SU-DHL-6 (cell line): ENCODE measurements around the gene PSMC5.
A peak's percentile ranks its signal among the peaks of the same experiment; 100 is the strongest.

ENCODE experiments used
- H2AFZ ChIP-seq: fragments of 200-600 bp; sonication (generic); 2 replicates; pipeline ENCODE4 v1.6.1; 2014; ENCODE audit warnings: low read depth, mild to moderate bottlenecking, moderate library complexity, mixed read lengths, antibody characterized with exemption, low read length; ENCODE audit not compliant: severe bottlenecking
- H3F3A ChIP-seq: fragments of 200-600 bp; shearing (Covaris generic); 2 replicates; pipeline ENCODE4 v1.6.0; 2016; ENCODE audit warnings: antibody characterized with exemption, mild to moderate bottlenecking; ENCODE audit not compliant: insufficient read depth
- H3K27ac ChIP-seq: fragments of 200-600 bp; sonication (generic); 2 replicates; pipeline ENCODE4 v1.5.1; 2016; ENCODE audit warnings: low read depth, mild to moderate bottlenecking, low read length, moderate library complexity, mixed read lengths
- H3K27me3 ChIP-seq: fragments of 200-600 bp; sonication (generic), shearing (Covaris generic); 2 replicates; pipeline ENCODE4 v1.6.0; 2014; ENCODE audit warnings: mild to moderate bottlenecking, low read length
- H3K36me3 ChIP-seq: fragments of 200-600 bp; sonication (generic); 2 replicates; pipeline ENCODE4 v1.6.1; 2014; ENCODE audit warnings: mild to moderate bottlenecking, low read length, mixed read lengths
- H3K4me2 ChIP-seq: fragments of 300-600, 200-600 bp; shearing (Covaris generic), sonication (generic); 2 replicates; pipeline ENCODE4 v1.6.0; 2014; ENCODE audit warnings: low read length, low read depth, mild to moderate bottlenecking; ENCODE audit not compliant: poor library complexity, severe bottlenecking
- H3K4me3 ChIP-seq: fragments of 200-600 bp; sonication (generic); 2 replicates; pipeline ENCODE4 v1.5.1; 2014; ENCODE audit warnings: antibody characterized with exemption, low read length, mild to moderate bottlenecking, mixed read lengths; ENCODE audit not compliant: insufficient read depth, poor library complexity, severe bottlenecking
- H3K79me2 ChIP-seq: fragments of 200-600 bp; sonication (generic); 2 replicates; pipeline ENCODE4 v1.6.1; 2014; ENCODE audit warnings: mild to moderate bottlenecking, low read length, moderate library complexity; ENCODE audit not compliant: insufficient read depth
- H3K9ac ChIP-seq: fragments of 200-600 bp; sonication (generic); 2 replicates; pipeline ENCODE4 v1.7.0; 2014; ENCODE audit warnings: mild to moderate bottlenecking, low read length
- H3K9me2 ChIP-seq: fragments of 200-600 bp; sonication (generic); replicated peaks from 2 replicates; pipeline ENCODE4 v1.6.1; 2014; ENCODE audit warnings: low read length; ENCODE audit not compliant: insufficient read depth
- H3K9me3 ChIP-seq: fragments of 200-600 bp; sonication (generic); 2 replicates; pipeline ENCODE4 v1.6.1; 2014; ENCODE audit warnings: low read length, mixed read lengths; ENCODE audit not compliant: insufficient read depth
- H4K20me1 ChIP-seq: fragments of 200-600 bp; sonication (generic); 2 replicates; pipeline ENCODE4 v1.6.1; 2014; ENCODE audit warnings: low read depth, mild to moderate bottlenecking, antibody characterized with exemption, low read length, moderate library complexity, mixed read lengths
- EZH2phosphoT487 ChIP-seq: fragments of 200-600 bp; sonication (generic), shearing (Covaris generic); conservative IDR thresholded peaks from 2 replicates; pipeline ENCODE4 v1.6.1; 2018; ENCODE audit warnings: mild to moderate bottlenecking, antibody characterized with exemption, low read length, moderate library complexity, mixed read lengths
- TF ChIP-seq, protein P1 (sequence below): fragments of 200-600 bp; sonication (generic); IDR thresholded peaks from one replicate; pipeline ENCODE4 v1.5.1; 2017; ENCODE audit warnings: antibody characterized with exemption, mild to moderate bottlenecking, low read length, moderate library complexity; ENCODE audit not compliant: insufficient read depth, poor library complexity, severe bottlenecking

The PSMC5 gene

DNA sequence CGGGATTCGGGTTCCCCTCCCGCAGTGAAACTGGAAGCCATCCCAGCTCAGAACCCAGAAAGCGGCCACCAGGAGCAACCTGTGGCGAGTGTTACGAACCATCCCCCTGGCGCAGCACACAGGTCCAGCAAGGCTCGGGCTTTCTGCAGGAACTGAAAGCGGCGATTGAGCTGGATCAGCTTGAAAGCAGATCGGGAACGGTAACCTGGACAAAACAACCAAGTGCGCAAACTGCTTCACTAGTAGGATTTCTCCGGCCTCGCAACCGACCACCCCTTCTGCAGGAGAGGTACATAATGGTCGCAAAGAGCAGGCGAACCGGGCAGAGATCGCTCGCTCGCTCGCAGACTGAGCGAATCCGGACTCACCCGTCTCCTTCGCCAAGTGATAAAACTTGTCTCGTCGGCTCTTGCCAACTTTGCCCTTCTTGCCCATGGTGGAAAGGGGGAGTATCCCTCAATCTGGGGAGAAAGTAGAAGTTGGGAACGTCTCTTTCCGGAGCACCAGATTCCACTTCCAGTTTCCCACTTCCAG is 696 bp upstream of the PSMC5 start:
- Histone ChIP-seq H3K36me3 (peaks cover 7% of the 10 kb centered on the region; the same call in 1 of the 2 replicates), H3K9me2 (no peaks in the 10 kb centered on the region), H3K79me2 (peaks cover 43% of the 10 kb centered on the region), H3K4me2 (peak overlapping the region; percentile 95), H3K27ac (peak overlapping the region; percentile 83; the same call in 1 of the 2 replicates), H4K20me1 (no peaks in the 10 kb centered on the region; the same call in 1 of the 2 replicates), H3K9me3 (no peaks in the 10 kb centered on the region), H3K4me3 (peak overlapping the region; percentile 80), H3F3A (no peaks in the 10 kb centered on the region), H3K9ac (peak overlapping the region; percentile 88), H3K27me3 (no peaks in the 10 kb centered on the region), H2AFZ (peak overlapping the region; percentile 85)
- TF ChIP-seq EZH2phosphoT487, result no peak
- TF ChIP-seq, protein P1, sequence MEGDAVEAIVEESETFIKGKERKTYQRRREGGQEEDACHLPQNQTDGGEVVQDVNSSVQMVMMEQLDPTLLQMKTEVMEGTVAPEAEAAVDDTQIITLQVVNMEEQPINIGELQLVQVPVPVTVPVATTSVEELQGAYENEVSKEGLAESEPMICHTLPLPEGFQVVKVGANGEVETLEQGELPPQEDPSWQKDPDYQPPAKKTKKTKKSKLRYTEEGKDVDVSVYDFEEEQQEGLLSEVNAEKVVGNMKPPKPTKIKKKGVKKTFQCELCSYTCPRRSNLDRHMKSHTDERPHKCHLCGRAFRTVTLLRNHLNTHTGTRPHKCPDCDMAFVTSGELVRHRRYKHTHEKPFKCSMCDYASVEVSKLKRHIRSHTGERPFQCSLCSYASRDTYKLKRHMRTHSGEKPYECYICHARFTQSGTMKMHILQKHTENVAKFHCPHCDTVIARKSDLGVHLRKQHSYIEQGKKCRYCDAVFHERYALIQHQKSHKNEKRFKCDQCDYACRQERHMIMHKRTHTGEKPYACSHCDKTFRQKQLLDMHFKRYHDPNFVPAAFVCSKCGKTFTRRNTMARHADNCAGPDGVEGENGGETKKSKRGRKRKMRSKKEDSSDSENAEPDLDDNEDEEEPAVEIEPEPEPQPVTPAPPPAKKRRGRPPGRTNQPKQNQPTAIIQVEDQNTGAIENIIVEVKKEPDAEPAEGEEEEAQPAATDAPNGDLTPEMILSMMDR, result no peak

DNA sequence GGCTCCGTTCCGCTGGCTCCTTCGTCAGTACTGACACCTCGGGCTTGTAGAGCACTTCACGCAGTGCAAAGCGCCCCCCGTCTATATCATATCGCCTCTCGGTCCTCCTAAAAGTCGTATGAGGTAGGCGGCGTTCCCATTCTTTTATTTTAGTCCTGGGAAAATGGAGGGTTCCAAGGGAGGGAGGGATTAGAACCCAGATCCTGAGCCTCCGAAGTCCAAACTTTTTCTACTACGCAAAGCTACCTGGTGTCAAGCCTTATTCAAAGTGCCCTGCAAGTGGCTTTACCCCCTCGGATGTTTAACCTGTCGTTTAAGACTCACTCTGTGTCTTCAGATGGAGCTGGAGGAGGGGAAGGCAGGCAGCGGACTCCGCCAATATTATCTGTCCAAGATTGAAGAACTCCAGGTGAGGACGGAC is 580 bp downstream of the PSMC5 start:
- H4K20me1 ChIP-seq, result no peaks in the 10 kb centered on the region
- no peaks in the 10 kb centered on the region for H3K9me2 ChIP-seq
- H3K27ac ChIP-seq, result peak overlapping the region; percentile 83
- 0 out of 2 replicates have a peak, but pooled peaks cover 3% of the 10 kb centered on the region for H3K36me3 ChIP-seq
- no peaks in the 10 kb centered on the region for H3K27me3 ChIP-seq
- peak overlapping the region; percentile 95 for H3K4me2 ChIP-seq
- peaks cover 41% of the 10 kb centered on the region for H3K79me2 ChIP-seq
- H3K9me3 ChIP-seq, result no peaks in the 10 kb centered on the region
- TF ChIP-seq, protein P1, result no peak
- TF ChIP-seq EZH2phosphoT487, result no peak
- H2AFZ ChIP-seq, result peak overlapping the region; percentile 85
- peak overlapping the region; percentile 88 for H3K9ac ChIP-seq
- H3F3A ChIP-seq, result no peaks in the 10 kb centered on the region
- peak overlapping the region; percentile 80 for H3K4me3 ChIP-seq

DNA sequence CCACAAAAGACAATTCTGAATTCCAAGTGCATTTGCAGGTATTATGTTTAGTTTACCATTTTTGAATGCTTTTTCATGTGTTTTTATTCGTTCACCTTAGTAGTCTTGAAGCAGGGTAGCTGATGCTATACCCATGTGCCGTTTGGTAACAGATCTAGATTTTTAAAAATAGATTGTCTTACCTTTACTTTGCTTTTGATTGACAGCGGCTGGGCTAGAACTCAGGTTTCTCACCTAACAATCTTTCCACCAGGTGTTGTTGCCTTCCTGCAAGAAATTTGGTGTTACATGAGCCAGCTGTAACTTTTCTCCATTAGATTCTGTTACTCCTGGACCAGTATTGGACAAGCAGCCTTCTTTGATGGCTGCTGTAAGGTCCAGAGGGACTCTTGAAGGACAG is 1.7 kb downstream of the PSMC5 start:
- H3K27ac ChIP-seq, result no peak overlapping the region
- no peak for TF ChIP-seq EZH2phosphoT487
- TF ChIP-seq, protein P1, result no peak
- H3K4me3 ChIP-seq, result no peak overlapping the region
- 0 out of 2 replicates have a peak overlapping the region, but pooled peaks have one; percentile 88 for H3K9ac ChIP-seq
- H3K36me3 ChIP-seq, result 0 out of 2 replicates have a peak, but pooled peaks cover 3% of the 10 kb centered on the region
- H3K4me2 ChIP-seq, result peak overlapping the region; percentile 95
- no peak overlapping the region for H2AFZ ChIP-seq
- no peaks in the 10 kb centered on the region for H3K9me3 ChIP-seq
- no peaks in the 10 kb centered on the region for H3K9me2 ChIP-seq
- H3F3A ChIP-seq, result no peaks in the 10 kb centered on the region
- H3K27me3 ChIP-seq, result no peaks in the 10 kb centered on the region
- H3K79me2 ChIP-seq, result peaks cover 41% of the 10 kb centered on the region
- H4K20me1 ChIP-seq, result no peaks in the 10 kb centered on the region
